ENCODE data around the gene LBP. TPM values are rescaled to one million over a fixed set of nuclear protein-coding genes. Genes with fewer than 3 reads are reported as not detected.
A peak's percentile ranks its signal among the peaks of the same experiment; 100 is the strongest.

LBP gene
- total and polyA plus RNA-seq, 2 experiments from 2014 or later: 0.10 to 0.19 TPM

DNA sequence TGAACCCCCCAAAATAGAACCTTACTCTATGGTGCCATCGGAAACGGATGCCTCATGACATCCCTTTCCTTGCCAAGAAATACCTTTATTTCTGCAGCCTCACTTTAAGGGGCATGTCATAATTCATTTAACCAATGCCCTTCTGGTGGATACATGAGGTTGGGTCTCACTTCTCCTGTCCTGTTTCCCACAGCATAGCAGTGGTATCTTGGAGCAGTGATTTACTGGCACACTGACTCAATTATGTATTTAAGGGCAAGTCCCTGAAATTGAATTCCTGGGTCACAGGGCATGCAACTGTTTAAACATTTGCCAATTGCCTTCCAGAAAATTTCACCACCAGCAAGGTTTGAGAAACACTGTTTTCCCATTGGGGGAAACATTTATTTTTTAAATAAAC is 639 bp upstream of the LBP start:
- H3K27ac ChIP-seq (ENCODE audit: low read depth): no peak overlapping the region
- 0 out of 2 replicates have a peak overlapping the region, but pooled peaks have one; percentile 32 for H2AFZ ChIP-seq
- H3K4me3 ChIP-seq: no peak overlapping the region
- no peaks in the 10 kb centered on the region for H4K20me1 ChIP-seq (replicated peaks; ENCODE audit: insufficient read depth)
- no peaks in the 10 kb centered on the region for H3K36me3 ChIP-seq (ENCODE audit: insufficient read depth)
- Mint-ChIP-seq H3K36me3 (ENCODE audit: low read depth) (no peaks in the 10 kb centered on the region), H3K4me1 (peaks cover 34% of the 10 kb centered on the region), H3K27me3 (ENCODE audit: insufficient read depth, low read depth, poor library complexity) (peaks cover 6% of the 10 kb centered on the region), H3K4me3 (no peak overlapping the region), H3K9me3 (no peaks in the 10 kb centered on the region), H3K27ac (no peak overlapping the region)
- no peaks in the 10 kb centered on the region for H3K79me2 ChIP-seq (replicated peaks; ENCODE audit: insufficient read depth)
- TF ChIP-seq EZH2 (IDR thresholded peaks at IDR 0.05; ENCODE audit: low read depth, unreplicated experiment) (no peak), ZNF462 (CRISPR knock-in tag; IDR thresholded peaks at IDR 0.05) (no peak), CREB1 (CRISPR knock-in tag; IDR thresholded peaks at IDR 0.05; ENCODE audit: low read depth) (no peak), STAT1 (IDR thresholded peaks at IDR 0.05; ENCODE audit: unreplicated experiment) (no peak), NANOG (IDR thresholded peaks at IDR 0.05; ENCODE audit: borderline replicate concordance) (no peak), ZNF331 (CRISPR knock-in tag; IDR thresholded peaks at IDR 0.05; ENCODE audit: low read depth) (no peak)
- TF ChIP-seq, protein P1, sequence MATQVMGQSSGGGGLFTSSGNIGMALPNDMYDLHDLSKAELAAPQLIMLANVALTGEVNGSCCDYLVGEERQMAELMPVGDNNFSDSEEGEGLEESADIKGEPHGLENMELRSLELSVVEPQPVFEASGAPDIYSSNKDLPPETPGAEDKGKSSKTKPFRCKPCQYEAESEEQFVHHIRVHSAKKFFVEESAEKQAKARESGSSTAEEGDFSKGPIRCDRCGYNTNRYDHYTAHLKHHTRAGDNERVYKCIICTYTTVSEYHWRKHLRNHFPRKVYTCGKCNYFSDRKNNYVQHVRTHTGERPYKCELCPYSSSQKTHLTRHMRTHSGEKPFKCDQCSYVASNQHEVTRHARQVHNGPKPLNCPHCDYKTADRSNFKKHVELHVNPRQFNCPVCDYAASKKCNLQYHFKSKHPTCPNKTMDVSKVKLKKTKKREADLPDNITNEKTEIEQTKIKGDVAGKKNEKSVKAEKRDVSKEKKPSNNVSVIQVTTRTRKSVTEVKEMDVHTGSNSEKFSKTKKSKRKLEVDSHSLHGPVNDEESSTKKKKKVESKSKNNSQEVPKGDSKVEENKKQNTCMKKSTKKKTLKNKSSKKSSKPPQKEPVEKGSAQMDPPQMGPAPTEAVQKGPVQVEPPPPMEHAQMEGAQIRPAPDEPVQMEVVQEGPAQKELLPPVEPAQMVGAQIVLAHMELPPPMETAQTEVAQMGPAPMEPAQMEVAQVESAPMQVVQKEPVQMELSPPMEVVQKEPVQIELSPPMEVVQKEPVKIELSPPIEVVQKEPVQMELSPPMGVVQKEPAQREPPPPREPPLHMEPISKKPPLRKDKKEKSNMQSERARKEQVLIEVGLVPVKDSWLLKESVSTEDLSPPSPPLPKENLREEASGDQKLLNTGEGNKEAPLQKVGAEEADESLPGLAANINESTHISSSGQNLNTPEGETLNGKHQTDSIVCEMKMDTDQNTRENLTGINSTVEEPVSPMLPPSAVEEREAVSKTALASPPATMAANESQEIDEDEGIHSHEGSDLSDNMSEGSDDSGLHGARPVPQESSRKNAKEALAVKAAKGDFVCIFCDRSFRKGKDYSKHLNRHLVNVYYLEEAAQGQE (IDR thresholded peaks at IDR 0.05; ENCODE audit: unreplicated experiment): no peak
- TF ChIP-seq, protein P2, sequence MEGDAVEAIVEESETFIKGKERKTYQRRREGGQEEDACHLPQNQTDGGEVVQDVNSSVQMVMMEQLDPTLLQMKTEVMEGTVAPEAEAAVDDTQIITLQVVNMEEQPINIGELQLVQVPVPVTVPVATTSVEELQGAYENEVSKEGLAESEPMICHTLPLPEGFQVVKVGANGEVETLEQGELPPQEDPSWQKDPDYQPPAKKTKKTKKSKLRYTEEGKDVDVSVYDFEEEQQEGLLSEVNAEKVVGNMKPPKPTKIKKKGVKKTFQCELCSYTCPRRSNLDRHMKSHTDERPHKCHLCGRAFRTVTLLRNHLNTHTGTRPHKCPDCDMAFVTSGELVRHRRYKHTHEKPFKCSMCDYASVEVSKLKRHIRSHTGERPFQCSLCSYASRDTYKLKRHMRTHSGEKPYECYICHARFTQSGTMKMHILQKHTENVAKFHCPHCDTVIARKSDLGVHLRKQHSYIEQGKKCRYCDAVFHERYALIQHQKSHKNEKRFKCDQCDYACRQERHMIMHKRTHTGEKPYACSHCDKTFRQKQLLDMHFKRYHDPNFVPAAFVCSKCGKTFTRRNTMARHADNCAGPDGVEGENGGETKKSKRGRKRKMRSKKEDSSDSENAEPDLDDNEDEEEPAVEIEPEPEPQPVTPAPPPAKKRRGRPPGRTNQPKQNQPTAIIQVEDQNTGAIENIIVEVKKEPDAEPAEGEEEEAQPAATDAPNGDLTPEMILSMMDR (conservative IDR thresholded peaks at IDR 0.05; ENCODE audit: low read depth in 2 of 2): no peak
- no peak overlapping the region for H3K4me2 ChIP-seq
- ATAC-seq: no peak
- H3K27me3 ChIP-seq (ENCODE audit: insufficient read depth): no peaks in the 10 kb centered on the region
- no peaks in the 10 kb centered on the region for H3K9me2 ChIP-seq (ENCODE audit: insufficient read depth)
- H3F3A ChIP-seq (replicated peaks; ENCODE audit: low read depth): peaks cover 17% of the 10 kb centered on the region
- peaks cover 30% of the 10 kb centered on the region for H3K4me1 ChIP-seq (ENCODE audit: insufficient read depth)
- DNase-seq (ENCODE audit: low spot score): no peak

Measured in GM23338 (cell line).